LNCaP clone FGC (cell line): ENCODE data around the gene MIGA2.

Experiments
- DNase-seq: peaks from one replicate; pipeline ENCODE4 v3.0.0-alpha.2; 2011; ENCODE audit warnings: low read depth
- H3K4me3 ChIP-seq: 2 replicates; pipeline ENCODE4 v1.5.1; 2011; ENCODE audit warnings: mild to moderate bottlenecking, low read depth, low read length, control low read depth
- TF ChIP-seq, protein P1 (sequence below): IDR thresholded peaks from 2 replicates; pipeline ENCODE4 v1.5.1; 2012; ENCODE audit warnings: mild to moderate bottlenecking; ENCODE audit not compliant: control insufficient read depth, insufficient read depth; ENCODE audit errors: extremely low read depth

The MIGA2 gene

GRCh38 chr9:129053020-129053419 is 16.6 kb downstream of the MIGA2 start:
- DNase-seq: no peak
- TF ChIP-seq, protein P1, sequence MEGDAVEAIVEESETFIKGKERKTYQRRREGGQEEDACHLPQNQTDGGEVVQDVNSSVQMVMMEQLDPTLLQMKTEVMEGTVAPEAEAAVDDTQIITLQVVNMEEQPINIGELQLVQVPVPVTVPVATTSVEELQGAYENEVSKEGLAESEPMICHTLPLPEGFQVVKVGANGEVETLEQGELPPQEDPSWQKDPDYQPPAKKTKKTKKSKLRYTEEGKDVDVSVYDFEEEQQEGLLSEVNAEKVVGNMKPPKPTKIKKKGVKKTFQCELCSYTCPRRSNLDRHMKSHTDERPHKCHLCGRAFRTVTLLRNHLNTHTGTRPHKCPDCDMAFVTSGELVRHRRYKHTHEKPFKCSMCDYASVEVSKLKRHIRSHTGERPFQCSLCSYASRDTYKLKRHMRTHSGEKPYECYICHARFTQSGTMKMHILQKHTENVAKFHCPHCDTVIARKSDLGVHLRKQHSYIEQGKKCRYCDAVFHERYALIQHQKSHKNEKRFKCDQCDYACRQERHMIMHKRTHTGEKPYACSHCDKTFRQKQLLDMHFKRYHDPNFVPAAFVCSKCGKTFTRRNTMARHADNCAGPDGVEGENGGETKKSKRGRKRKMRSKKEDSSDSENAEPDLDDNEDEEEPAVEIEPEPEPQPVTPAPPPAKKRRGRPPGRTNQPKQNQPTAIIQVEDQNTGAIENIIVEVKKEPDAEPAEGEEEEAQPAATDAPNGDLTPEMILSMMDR: no peak
- no peak overlapping the region for H3K4me3 ChIP-seq

DNA sequence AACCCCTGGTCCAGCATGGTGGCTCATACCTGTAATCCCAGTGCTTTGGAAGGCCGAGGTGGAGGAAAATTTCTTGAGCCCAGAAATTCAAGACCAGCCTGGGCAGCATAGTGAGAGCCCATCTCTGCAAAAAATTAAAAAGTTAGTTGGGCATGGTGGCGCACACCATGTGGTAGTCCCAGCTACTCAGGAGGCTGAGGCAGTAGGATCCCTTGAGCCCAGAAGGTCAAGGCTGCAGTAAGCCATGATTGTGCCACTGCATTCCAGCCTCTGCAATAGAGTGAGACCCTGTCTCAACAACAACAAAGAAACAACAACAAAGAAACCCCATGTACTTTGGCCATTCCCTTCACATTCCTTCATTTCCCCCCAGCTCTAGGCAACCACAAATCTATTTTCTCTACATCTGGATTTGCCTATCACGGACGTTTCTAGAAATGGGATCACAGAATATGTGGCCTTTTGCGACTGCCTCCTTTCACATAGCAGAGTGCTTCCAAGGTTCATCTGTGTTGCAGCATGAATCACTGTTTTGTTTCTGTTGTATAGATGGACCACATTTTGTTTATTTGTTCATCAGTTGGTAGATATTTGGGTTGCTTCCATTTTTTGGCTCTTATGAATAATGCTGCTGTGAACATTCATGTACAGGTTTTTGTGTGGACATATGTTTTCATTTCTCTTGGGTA is 17.9 kb downstream of the MIGA2 start:
- DNase-seq: no peak
- H3K4me3 ChIP-seq: no peak overlapping the region
- TF ChIP-seq, protein P1: no peak

DNA sequence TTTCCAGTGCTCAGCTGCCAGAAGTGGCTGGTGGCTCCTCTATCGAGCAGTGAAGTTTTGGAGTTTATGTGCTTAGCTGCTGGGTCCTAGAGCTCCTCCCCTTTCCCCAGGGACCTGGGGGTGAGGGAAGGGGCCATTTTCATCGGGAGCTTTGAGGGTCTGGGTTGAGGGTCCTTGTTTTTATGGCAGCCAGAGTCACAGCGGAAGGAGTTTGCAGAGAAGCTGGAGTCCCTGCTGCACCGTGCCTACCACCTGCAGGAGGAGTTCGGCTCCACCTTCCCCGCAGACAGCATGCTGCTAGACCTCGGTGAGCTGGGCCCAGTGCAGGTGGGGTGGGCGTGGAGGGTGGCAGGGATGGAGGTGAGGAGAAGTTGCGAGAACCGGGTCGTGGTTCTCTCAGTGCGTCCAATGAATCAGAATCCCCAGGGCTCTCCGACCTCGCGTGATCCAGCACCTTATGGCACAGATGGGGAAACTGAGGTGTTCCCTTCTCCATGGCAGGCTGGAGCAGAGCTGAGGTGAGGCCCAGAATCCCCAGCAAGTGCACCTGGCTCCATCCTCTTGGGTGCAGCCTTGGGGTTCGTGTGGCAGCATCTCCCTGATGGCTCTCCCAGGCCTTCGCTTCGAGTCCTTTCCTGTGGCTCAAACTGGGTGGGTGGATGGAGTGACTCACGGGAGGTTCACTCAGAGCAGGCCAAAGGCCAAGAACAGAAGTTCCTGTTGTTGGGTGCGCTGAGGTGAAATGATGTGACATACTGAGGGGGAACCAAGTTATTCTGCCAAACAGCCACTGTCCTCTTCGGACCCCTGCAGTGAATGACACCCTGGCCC is 22.8 kb downstream of the MIGA2 start:
- no peak overlapping the region for H3K4me3 ChIP-seq
- TF ChIP-seq, protein P1: no peak
- no peak for DNase-seq

DNA sequence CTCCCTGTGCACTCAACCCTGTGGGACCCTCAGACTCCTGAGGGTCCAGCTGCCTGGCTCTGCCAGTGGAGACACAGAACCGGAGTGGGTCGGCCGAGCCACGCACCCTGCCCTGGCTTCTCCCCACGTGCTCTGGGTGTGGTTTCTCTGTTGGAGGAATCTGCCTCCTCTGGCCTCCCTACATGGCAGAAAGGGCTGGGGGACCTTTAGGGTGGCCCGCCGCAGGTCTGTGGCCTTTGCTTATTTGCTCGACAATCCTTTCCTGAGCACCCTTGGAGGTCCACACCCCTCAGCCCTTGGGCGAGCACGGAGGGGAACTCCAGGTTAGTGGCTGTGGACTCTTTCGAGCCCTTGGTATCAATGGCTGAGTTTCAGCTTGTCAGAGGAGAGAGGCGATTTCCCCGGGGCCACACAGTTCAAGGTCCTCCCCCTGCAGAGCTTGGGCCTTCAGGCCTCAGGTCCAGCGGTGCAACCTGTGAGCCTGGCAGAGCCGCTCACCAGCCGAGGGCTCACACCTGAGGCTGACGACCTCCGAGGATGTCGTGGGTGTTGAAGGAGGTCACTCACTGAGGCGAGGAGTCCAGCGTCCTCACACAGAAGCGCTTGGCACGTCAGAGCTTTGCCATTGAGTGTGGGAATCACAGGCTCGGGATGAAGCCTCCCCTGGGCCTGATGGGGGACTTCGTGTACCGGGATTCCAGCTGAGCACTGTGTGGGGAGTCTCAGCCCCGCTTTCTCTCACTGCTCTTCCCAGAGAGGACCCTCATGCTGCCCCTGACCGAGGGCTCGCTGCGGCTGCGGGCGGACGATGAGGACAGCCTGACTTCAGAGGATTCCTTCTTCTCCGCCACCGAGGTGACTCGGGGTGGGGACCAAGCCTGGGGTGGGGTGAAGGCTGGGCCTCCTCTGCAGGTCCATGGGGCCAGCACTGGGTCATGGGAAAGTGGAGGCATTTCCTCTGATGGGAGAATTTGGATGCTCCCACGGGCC is 23.7 kb downstream of the MIGA2 start:
- no peak for DNase-seq
- no peak overlapping the region for H3K4me3 ChIP-seq
- TF ChIP-seq, protein P1: no peak

GRCh38 chr9:129060991-129061390 is 24.6 kb downstream of the MIGA2 start:
- TF ChIP-seq, protein P1: no peak
- no peak overlapping the region for H3K4me3 ChIP-seq
- DNase-seq: no peak

- no peak for DNase-seq
- no peak overlapping the region for H3K4me3 ChIP-seq
- TF ChIP-seq, protein P1: no peak
These were observed 26.6 kb downstream of the MIGA2 start for GRCh38 chr9:129063061-129063460.
